HG02884 (cell line): ENCODE measurements around the gene BRK1.
"Not testable (repeated sequence)": the region's sequence is repeated elsewhere in the genome, so short reads cannot be mapped to it uniquely, and the experiment has no call there.

ENCODE experiments used
- ATAC-seq: cut with Tn5 transposase; IDR thresholded peaks from one replicate; pipeline ENCODE4 v1.9.1; 2021; ENCODE audit warnings: mild to moderate bottlenecking, moderate library complexity; ENCODE audit not compliant: unreplicated experiment

The BRK1 gene

GRCh38 chr3:10176150-10176549, 60.7 kb downstream of the BRK1 start:
- not testable (repeated sequence) for ATAC-seq
